BLaER1 treated with 17β-estradiol and CSF1 and Interleukin-3, amounts not matched to agents 10 nM and 100 nM (cell line): ENCODE results near the gene UGT2A2.

Experiments used
- H3K27ac ChIP-seq, 11 experiments: shearing (Covaris generic); formaldehyde crosslinking; 2 replicates each; pipeline ENCODE4 v1.8.1; 2022
- H3K27me3 ChIP-seq, 11 experiments: shearing (Covaris generic); formaldehyde crosslinking; 2 replicates each; pipeline ENCODE4 v1.8.1; 2022
- H3K36me3 ChIP-seq, 11 experiments: shearing (Covaris generic); formaldehyde crosslinking; 2 replicates each; pipeline ENCODE4 v1.8.1; 2022
- H3K4me1 ChIP-seq, 10 experiments: shearing (Covaris generic); formaldehyde crosslinking; 2 replicates each; pipeline ENCODE4 v1.8.1; 2022
- H3K4me2 ChIP-seq, 11 experiments: shearing (Covaris generic); formaldehyde crosslinking; 2 replicates each; pipeline ENCODE4 v1.8.1; 2022
- H3K4me3 ChIP-seq, 10 experiments: shearing (Covaris generic); formaldehyde crosslinking; 2 replicates each; pipeline ENCODE4 v1.8.1; 2022
- H3K9ac ChIP-seq, 11 experiments: shearing (Covaris generic); formaldehyde crosslinking; 2 replicates each; pipeline ENCODE4 v1.8.1; 2022
- H3K9me3 ChIP-seq, 11 experiments: shearing (Covaris generic); formaldehyde crosslinking; replicated peaks in 1 of 11; 2 replicates each; pipeline ENCODE4 v1.8.1; 2022
- H4K20me1 ChIP-seq, 11 experiments: shearing (Covaris generic); formaldehyde crosslinking; 2 replicates each; pipeline ENCODE4 v1.8.1; 2022
- Cebpa-rat ChIP-seq, 11 experiments: shearing (Covaris generic); IDR thresholded peaks; 2 replicates each; pipeline ENCODE4 v1.8.1; 2022

Gene UGT2A2

GRCh38 chr4:69649207-69649606 lies 9.8 kb upstream of the UGT2A2 start:
- Histone ChIP-seq H3K4me3 (no peak overlapping the region), H3K27ac (no peak overlapping the region), H3K4me1 (no peaks in the 10 kb centered on the region), H3K9me3 (no peaks in the 10 kb centered on the region), H3K36me3 (no peaks in the 10 kb centered on the region), H3K27me3 (no peaks in the 10 kb centered on the region), H3K4me2 (no peak overlapping the region), H3K9ac (no peak overlapping the region), H4K20me1 (no peaks in the 10 kb centered on the region)
- TF ChIP-seq Cebpa-rat (IDR thresholded peaks at IDR 0.05): no peak

- Histone ChIP-seq H3K4me1 (no peaks in the 10 kb centered on the region), H3K9ac (no peak overlapping the region), H3K4me3 (no peak overlapping the region), H3K4me2 (no peak overlapping the region), H3K27me3 (no peaks in the 10 kb centered on the region), H3K36me3 (no peaks in the 10 kb centered on the region), H4K20me1 (no peaks in the 10 kb centered on the region), H3K27ac (no peak overlapping the region), H3K9me3 (no peaks in the 10 kb centered on the region)
- TF ChIP-seq Cebpa-rat (IDR thresholded peaks at IDR 0.05): no peak
Observed at GRCh38 chr4:69642961-69643360, 3.5 kb upstream of the UGT2A2 start.

GRCh38 chr4:69640289-69640688 lies 847 bp upstream of the UGT2A2 start:
- no peak overlapping the region for H3K4me2 ChIP-seq
- H4K20me1 ChIP-seq: no peaks in the 10 kb centered on the region
- no peak for TF ChIP-seq Cebpa-rat (IDR thresholded peaks at IDR 0.05)

GRCh38 chr4:69617083-69617694 lies 22.3 kb downstream of the UGT2A2 start:
- no peaks in the 10 kb centered on the region for H4K20me1 ChIP-seq
- no peak overlapping the region for H3K4me3 ChIP-seq
- H3K27me3 ChIP-seq: no peaks in the 10 kb centered on the region
- no peak overlapping the region for H3K4me2 ChIP-seq
- no peaks in the 10 kb centered on the region for H3K36me3 ChIP-seq
- TF ChIP-seq Cebpa-rat (IDR thresholded peaks at IDR 0.05): no peak
- peaks cover 0 to 14% (median 4%) of the 10 kb centered on the region in 11 experiments; a peak in 10 of 22 replicates for H3K9me3 ChIP-seq
- H3K9ac ChIP-seq: no peak overlapping the region
- no peaks in the 10 kb centered on the region for H3K4me1 ChIP-seq
- H3K27ac ChIP-seq: no peak overlapping the region

More at GRCh38 chr4:69640289-69640688, 847 bp upstream of the UGT2A2 start:
- Histone ChIP-seq H3K9ac (no peak overlapping the region), H3K27ac (no peak overlapping the region), H3K36me3 (no peaks in the 10 kb centered on the region), H3K4me3 (no peak overlapping the region), H3K4me1 (no peaks in the 10 kb centered on the region), H3K9me3 (no peaks in the 10 kb centered on the region), H3K27me3 (no peaks in the 10 kb centered on the region)

- Histone ChIP-seq H3K27ac (no peak overlapping the region), H3K4me1 (no peaks in the 10 kb centered on the region), H3K36me3 (no peaks in the 10 kb centered on the region), H3K9ac (no peak overlapping the region), H3K9me3 (peaks cover 0 to 8% (median 0%) of the 10 kb centered on the region in 11 experiments; a peak in 8 of 22 replicates), H4K20me1 (no peaks in the 10 kb centered on the region), H3K4me2 (no peak overlapping the region), H3K27me3 (no peaks in the 10 kb centered on the region), H3K4me3 (no peak overlapping the region)
- no peak for TF ChIP-seq Cebpa-rat (IDR thresholded peaks at IDR 0.05)
Observed at GRCh38 chr4:69610484-69610883, 29.0 kb downstream of the UGT2A2 start.

GRCh38 chr4:69601065-69601464 lies 38.4 kb downstream of the UGT2A2 start:
- Histone ChIP-seq H3K9me3 (no peaks in the 10 kb centered on the region), H3K36me3 (no peaks in the 10 kb centered on the region), H3K27ac (no peak overlapping the region), H3K4me1 (no peaks in the 10 kb centered on the region), H4K20me1 (no peaks in the 10 kb centered on the region), H3K9ac (no peak overlapping the region), H3K4me3 (no peak overlapping the region), H3K4me2 (no peak overlapping the region), H3K27me3 (no peaks in the 10 kb centered on the region)
- TF ChIP-seq Cebpa-rat (IDR thresholded peaks at IDR 0.05): no peak

- H3K9me3 ChIP-seq: no peaks in the 10 kb centered on the region
- H3K36me3 ChIP-seq: no peaks in the 10 kb centered on the region
- H3K4me2 ChIP-seq: no peak overlapping the region
- H4K20me1 ChIP-seq: no peaks in the 10 kb centered on the region
- H3K4me1 ChIP-seq: no peaks in the 10 kb centered on the region
- no peaks in the 10 kb centered on the region for H3K27me3 ChIP-seq
- H3K27ac ChIP-seq: no peak overlapping the region
- H3K9ac ChIP-seq: no peak overlapping the region
- TF ChIP-seq Cebpa-rat (IDR thresholded peaks at IDR 0.05): no peak
- H3K4me3 ChIP-seq: no peak overlapping the region
Observed at GRCh38 chr4:69600013-69600412, 39.4 kb downstream of the UGT2A2 start.

GRCh38 chr4:69594382-69594781 lies 45.1 kb downstream of the UGT2A2 start:
- H3K9ac ChIP-seq: no peak overlapping the region
- H3K9me3 ChIP-seq: no peaks in the 10 kb centered on the region
- no peaks in the 10 kb centered on the region for H3K27me3 ChIP-seq
- no peak overlapping the region for H3K4me2 ChIP-seq
- no peak overlapping the region for H3K4me3 ChIP-seq
- no peaks in the 10 kb centered on the region for H3K4me1 ChIP-seq
- no peaks in the 10 kb centered on the region for H4K20me1 ChIP-seq
- H3K27ac ChIP-seq: no peak overlapping the region
- no peak for TF ChIP-seq Cebpa-rat (IDR thresholded peaks at IDR 0.05)
- H3K36me3 ChIP-seq: no peaks in the 10 kb centered on the region

- Histone ChIP-seq H4K20me1 (no peaks in the 10 kb centered on the region), H3K4me1 (no peaks in the 10 kb centered on the region), H3K9me3 (no peaks in the 10 kb centered on the region), H3K9ac (no peak overlapping the region), H3K4me2 (no peak overlapping the region), H3K27me3 (no peaks in the 10 kb centered on the region), H3K4me3 (no peak overlapping the region), H3K36me3 (no peaks in the 10 kb centered on the region), H3K27ac (no peak overlapping the region)
- no peak for TF ChIP-seq Cebpa-rat (IDR thresholded peaks at IDR 0.05)
Observed at GRCh38 chr4:69591364-69591763, 48.1 kb downstream of the UGT2A2 start.

- Histone ChIP-seq H3K27ac (no peak overlapping the region), H3K4me2 (no peak overlapping the region), H3K9ac (no peak overlapping the region), H3K9me3 (no peaks in the 10 kb centered on the region), H4K20me1 (no peaks in the 10 kb centered on the region), H3K36me3 (no peaks in the 10 kb centered on the region), H3K4me1 (no peaks in the 10 kb centered on the region), H3K27me3 (no peaks in the 10 kb centered on the region), H3K4me3 (no peak overlapping the region)
- no peak for TF ChIP-seq Cebpa-rat (IDR thresholded peaks at IDR 0.05)
Observed at GRCh38 chr4:69589884-69590283, 49.6 kb downstream of the UGT2A2 start.
